HepG2 (cell line): ENCODE measurements around the gene PIK3CG. TPM values are rescaled to one million over a fixed set of nuclear protein-coding genes. Genes with fewer than 3 reads are reported as not detected.

Experiments
- ATAC-seq: fragments of 200-7000 bp; cut with Tn5 transposase; 3 replicates; pipeline ENCODE4 v1.9.1; 2020; ENCODE audit warnings: mild to moderate bottlenecking, moderate library complexity
- BruUV-seq: library from RNA; stranded (reverse); fragments of 400-500 nt; replicated peaks from 2 replicates; lab custom pipeline; 2021; lab: Mats Ljungman, UMichigan
- CTCF ChIA-PET: fragments of 300-600 bp; formaldehyde crosslinking; extraction: SDS; loops from one replicate; lab custom pipeline; 2021; ENCODE audit warnings: low total read pairs, inconsistent platforms, low intra/inter-chr PET ratio; lab: Yijun Ruan, JAX
- POLR2A ChIA-PET: fragments of 350-600 bp; sonication (Branson Sonifier 250); formaldehyde crosslinking; loops from one replicate; lab custom pipeline; 2020; ENCODE audit warnings: antibody characterized with exemption, inconsistent platforms; lab: Yijun Ruan, JAX
- DNase-seq: peaks from one replicate; pipeline ENCODE4 v3.0.0-alpha.2; 2015; ENCODE audit warnings: low spot score
- FAIRE-seq: peaks from 3 replicates; lab custom pipeline; 2011; peaks lifted over from hg19 to GRCh38; lab: Jason Lieb, UNC
- H2AFZ ChIP-seq: one replicate; pipeline ENCODE4 v1.6.1; 2011; ENCODE audit warnings: low read length, inconsistent platforms
- H3K27ac ChIP-seq: fragments of 300-600 bp; 3 replicates; pipeline ENCODE4 v1.8.0; 2011; ENCODE audit warnings: mixed run types, mild to moderate bottlenecking, mixed read lengths, low read length, inconsistent platforms; ENCODE audit not compliant: insufficient read depth; ENCODE audit errors: extremely low read length
- H3K27me3 ChIP-seq, 2 experiments: fragments of 200-600 bp in 1 of 2; 2 replicates in 1 of 2; 3 replicates in 1 of 2; pipeline versions ENCODE4 v1.6.0 to v1.8.0; 2011; ENCODE audit warnings: low read length in 2 of 2, mild to moderate bottlenecking in 2 of 2, moderate library complexity in 2 of 2, inconsistent platforms in 1 of 2; ENCODE audit not compliant: insufficient read depth in 2 of 2, control insufficient read depth in 1 of 2
- H3K36me3 ChIP-seq, 2 experiments: fragments of 200-600 bp in 1 of 2; replicated peaks in 1 of 2; 2 replicates in 1 of 2; 3 replicates in 1 of 2; pipeline versions ENCODE4 v1.5.1 to v1.8.0; 2011; ENCODE audit warnings: low read length in 2 of 2, inconsistent platforms in 1 of 2; ENCODE audit not compliant: insufficient read depth in 2 of 2, control insufficient read depth in 1 of 2
- H3K4me1 ChIP-seq: 2 replicates; pipeline ENCODE4 v1.5.1; 2012; ENCODE audit warnings: low read length, inconsistent platforms; ENCODE audit not compliant: insufficient read depth
- H3K4me2 ChIP-seq: 2 replicates; pipeline ENCODE4 v1.6.0; 2011; ENCODE audit warnings: low read depth, low read length, inconsistent platforms
- H3K4me3 ChIP-seq, 3 experiments: fragments of 200-600 bp in 1 of 3; sonication (generic), shearing (Covaris generic) in 1 of 3; replicated peaks in 1 of 3; 2 replicates each; pipeline ENCODE4 v1.5.1; 2011 to 2016; ENCODE audit warnings: low read length in 3 of 3, inconsistent platforms in 2 of 3, low read depth in 2 of 3, mild to moderate bottlenecking in 2 of 3, control low read depth in 1 of 3, mixed read lengths in 1 of 3; ENCODE audit not compliant: insufficient read depth in 1 of 3
- H3K79me2 ChIP-seq: one replicate; pipeline ENCODE4 v1.6.1; 2011; ENCODE audit warnings: low read length, inconsistent platforms; ENCODE audit not compliant: insufficient read depth
- H3K9ac ChIP-seq: 2 replicates; pipeline ENCODE4 v1.6.0; 2011; ENCODE audit warnings: mild to moderate bottlenecking, low read depth, low read length, inconsistent platforms; ENCODE audit not compliant: insufficient read depth
- H3K9me3 ChIP-seq: 2 replicates; pipeline ENCODE4 v1.5.1; 2012; ENCODE audit warnings: mild to moderate bottlenecking, low read length
- H4K20me1 ChIP-seq: 2 replicates; pipeline ENCODE4 v1.6.0; 2011; ENCODE audit warnings: inconsistent platforms, mild to moderate bottlenecking, low read length, moderate library complexity; ENCODE audit not compliant: insufficient read depth
- CAMTA2 ChIP-seq: sonication (generic); formaldehyde crosslinking; IDR thresholded peaks from 2 replicates; pipeline ENCODE4 v1.4.0; 2020; ENCODE audit warnings: mild to moderate bottlenecking, missing genetic modification reagents, borderline replicate concordance
- CCDC6 ChIP-seq: sonication (generic); formaldehyde crosslinking; IDR thresholded peaks from 2 replicates; pipeline ENCODE4 v1.8.1; 2022; ENCODE audit warnings: mild to moderate bottlenecking, missing genetic modification reagents, moderate library complexity
- FOXO1 ChIP-seq: sonication (generic); formaldehyde crosslinking; IDR thresholded peaks from 2 replicates; pipeline ENCODE4 v1.4.0; 2020; ENCODE audit warnings: missing genetic modification reagents
- HNRNPUL1 ChIP-seq: fragments of 200-400 bp; formaldehyde crosslinking; IDR thresholded peaks from 2 replicates; pipeline ENCODE4 v1.6.1; 2017; ENCODE audit warnings: low read depth, mild to moderate bottlenecking, low read length, moderate library complexity
- MTA1 ChIP-seq: sonication (generic); formaldehyde crosslinking; IDR thresholded peaks from 2 replicates; pipeline ENCODE4 v1.4.0; 2020; ENCODE audit warnings: missing genetic modification reagents, mild to moderate bottlenecking, borderline replicate concordance
- MYNN ChIP-seq: sonication (generic); formaldehyde crosslinking; IDR thresholded peaks from 2 replicates; pipeline ENCODE4 v1.4.0; 2020; ENCODE audit warnings: mild to moderate bottlenecking, low read depth, missing genetic modification reagents
- NFIB ChIP-seq: sonication (generic); formaldehyde crosslinking; IDR thresholded peaks from 2 replicates; pipeline ENCODE4 v1.9.0; 2021; ENCODE audit warnings: missing genetic modification reagents, mild to moderate bottlenecking, borderline replicate concordance
- PAWR ChIP-seq: sonication (generic); formaldehyde crosslinking; IDR thresholded peaks from 2 replicates; pipeline ENCODE4 v1.4.0; 2020; ENCODE audit warnings: missing genetic modification reagents, mild to moderate bottlenecking, borderline replicate concordance
- SRSF1 ChIP-seq: fragments of 200-400 bp; formaldehyde crosslinking; optimal IDR thresholded peaks from 2 replicates; pipeline ENCODE3; 2017; ENCODE audit warnings: mild to moderate bottlenecking, low read depth, low read length, moderate library complexity
- ZFP36L2 ChIP-seq: sonication (generic); formaldehyde crosslinking; IDR thresholded peaks from 2 replicates; pipeline ENCODE4 v1.4.0; 2020; ENCODE audit warnings: missing genetic modification reagents
- ZNF335 ChIP-seq: sonication (generic); formaldehyde crosslinking; IDR thresholded peaks from 2 replicates; pipeline ENCODE4 v1.4.0; 2020; ENCODE audit warnings: missing genetic modification reagents
- ZNF703 ChIP-seq: sonication (generic); formaldehyde crosslinking; IDR thresholded peaks from 2 replicates; pipeline ENCODE4 v1.5.1; 2020; ENCODE audit warnings: missing genetic modification reagents, mild to moderate bottlenecking, moderate library complexity, borderline replicate concordance
- ZNF891 ChIP-seq: sonication (generic); formaldehyde crosslinking; IDR thresholded peaks from 2 replicates; pipeline ENCODE4 v1.5.0; 2020; ENCODE audit warnings: mild to moderate bottlenecking, missing genetic modification reagents
- ZZZ3 ChIP-seq: sonication (generic); formaldehyde crosslinking; IDR thresholded peaks from 2 replicates; pipeline ENCODE4 v1.4.0; 2020; ENCODE audit warnings: missing genetic modification reagents, mild to moderate bottlenecking, borderline replicate concordance
- WGBS: methylation state at CpG from one replicate; pipeline ENCODE4 v1.1.6; 2017; ENCODE audit warnings: low lambda C conversion rate; 5-methylcytosine and 5-hydroxymethylcytosine counted together
- in situ Hi-C: cut with HindIII; loops from 2 replicates; pipeline ENCODE4 v1.10.0; 2017; ENCODE audit warnings: low pct_unique_long_range_greater_than_20kb; ENCODE audit not compliant: extremely low pct_ligation_motif_present
- intact Hi-C: fragments of 100-400 bp; cut with micrococcal nuclease; formaldehyde crosslinking; loops from one replicate; pipeline ENCODE4 v1.10.0; 2022; ENCODE audit not compliant: unreplicated experiment
- polyA plus RNA-seq, 8 experiments: library from polyadenylated mRNA; depleted of rRNA in 3 of 8; stranded (reverse) in 7 of 8; unstranded in 1 of 8; fragments of >200 nt; fragmentation: Illumina TruSeq in 4 of 8; extraction: Trizol in 4 of 8; gene quantifications; 2 replicates each; pipeline versions ENCODE4 v1.2.1 to v1.2.3, GENCODE V29; 2011 to 2016; ENCODE audit warnings: low read depth in 4 of 8, missing spikeins in 1 of 8, mixed read lengths in 1 of 8; ENCODE audit not compliant: insufficient read depth in 1 of 8
- total RNA-seq, 5 experiments: library from RNA; depleted of rRNA; stranded (reverse); fragments of >200 nt; fragmentation: Illumina TruSeq; extraction: Trizol; gene quantifications; 2 replicates each; pipeline ENCODE4 v1.2.3, GENCODE V29; 2016; ENCODE audit warnings: low read depth in 1 of 5
- TF ChIP-seq, protein P1 (sequence below): sonication (generic); formaldehyde crosslinking; IDR thresholded peaks from 2 replicates; pipeline ENCODE4 v1.4.0; 2020; ENCODE audit warnings: mild to moderate bottlenecking, missing genetic modification reagents
- TF ChIP-seq, protein P2 (sequence below): sonication (generic); formaldehyde crosslinking; IDR thresholded peaks from 2 replicates; pipeline ENCODE4 v1.4.0; 2020; ENCODE audit warnings: missing genetic modification reagents
- TF ChIP-seq, protein P3 (sequence below): sonication (generic); formaldehyde crosslinking; IDR thresholded peaks from 2 replicates; pipeline ENCODE4 v1.4.0; 2020; ENCODE audit warnings: missing genetic modification reagents
- TF ChIP-seq, protein P4 (sequence below): sonication (generic); formaldehyde crosslinking; IDR thresholded peaks from 2 replicates; pipeline ENCODE4 v1.4.0; 2020; ENCODE audit warnings: missing genetic modification reagents

PIK3CG gene
- total and polyA plus RNA-seq, 2 of the 13 experiments (the other 11 are each of a cell fraction or from before 2014, with no cell fraction given), result not detected

DNA sequence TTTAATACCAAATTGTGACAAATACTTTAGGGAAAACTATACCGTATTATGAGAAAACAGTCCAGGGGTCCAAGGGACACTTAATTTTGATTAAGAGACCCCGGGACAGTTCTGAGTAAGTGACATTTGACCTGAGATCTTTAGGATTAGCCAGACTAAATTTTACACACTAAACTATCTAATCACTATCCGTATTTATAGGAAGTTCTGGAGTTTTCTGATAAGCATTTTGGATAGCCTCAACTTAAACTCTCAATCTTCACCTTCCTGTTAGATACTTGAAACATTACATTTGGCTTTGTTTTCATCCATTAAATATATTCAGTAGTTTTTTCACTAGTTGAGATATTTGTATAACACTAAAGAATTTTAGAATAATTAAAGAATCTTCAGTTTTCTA is 5.4 kb downstream of the PIK3CG start:
- H3K9me3 ChIP-seq, result no peaks in the 10 kb centered on the region
- intact Hi-C loops, result no loop called here
- no peak overlapping the region for H3K27ac ChIP-seq
- no peaks in the 10 kb centered on the region for H3K36me3 ChIP-seq
- CTCF ChIA-PET, result no interaction called here
- no peak overlapping the region for H3K4me2 ChIP-seq
- TF ChIP-seq SRSF1, result no peak
- no peak for TF ChIP-seq ZNF891
- no peak for TF ChIP-seq MTA1 (CRISPR knock-in tag)
- TF ChIP-seq, protein P1, sequence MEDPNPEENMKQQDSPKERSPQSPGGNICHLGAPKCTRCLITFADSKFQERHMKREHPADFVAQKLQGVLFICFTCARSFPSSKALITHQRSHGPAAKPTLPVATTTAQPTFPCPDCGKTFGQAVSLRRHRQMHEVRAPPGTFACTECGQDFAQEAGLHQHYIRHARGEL (CRISPR knock-in tag), result no peak
- TF ChIP-seq FOXO1, result no peak
- TF ChIP-seq, protein P2, sequence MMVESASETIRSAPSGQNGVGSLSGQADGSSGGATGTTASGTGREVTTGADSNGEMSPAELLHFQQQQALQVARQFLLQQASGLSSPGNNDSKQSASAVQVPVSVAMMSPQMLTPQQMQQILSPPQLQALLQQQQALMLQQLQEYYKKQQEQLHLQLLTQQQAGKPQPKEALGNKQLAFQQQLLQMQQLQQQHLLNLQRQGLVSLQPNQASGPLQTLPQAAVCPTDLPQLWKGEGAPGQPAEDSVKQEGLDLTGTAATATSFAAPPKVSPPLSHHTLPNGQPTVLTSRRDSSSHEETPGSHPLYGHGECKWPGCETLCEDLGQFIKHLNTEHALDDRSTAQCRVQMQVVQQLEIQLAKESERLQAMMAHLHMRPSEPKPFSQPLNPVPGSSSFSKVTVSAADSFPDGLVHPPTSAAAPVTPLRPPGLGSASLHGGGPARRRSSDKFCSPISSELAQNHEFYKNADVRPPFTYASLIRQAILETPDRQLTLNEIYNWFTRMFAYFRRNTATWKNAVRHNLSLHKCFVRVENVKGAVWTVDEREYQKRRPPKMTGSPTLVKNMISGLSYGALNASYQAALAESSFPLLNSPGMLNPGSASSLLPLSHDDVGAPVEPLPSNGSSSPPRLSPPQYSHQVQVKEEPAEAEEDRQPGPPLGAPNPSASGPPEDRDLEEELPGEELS (CRISPR knock-in tag), result no peak
- no peak for TF ChIP-seq CCDC6
- TF ChIP-seq ZNF335 (CRISPR knock-in tag), result no peak
- TF ChIP-seq, protein P3, sequence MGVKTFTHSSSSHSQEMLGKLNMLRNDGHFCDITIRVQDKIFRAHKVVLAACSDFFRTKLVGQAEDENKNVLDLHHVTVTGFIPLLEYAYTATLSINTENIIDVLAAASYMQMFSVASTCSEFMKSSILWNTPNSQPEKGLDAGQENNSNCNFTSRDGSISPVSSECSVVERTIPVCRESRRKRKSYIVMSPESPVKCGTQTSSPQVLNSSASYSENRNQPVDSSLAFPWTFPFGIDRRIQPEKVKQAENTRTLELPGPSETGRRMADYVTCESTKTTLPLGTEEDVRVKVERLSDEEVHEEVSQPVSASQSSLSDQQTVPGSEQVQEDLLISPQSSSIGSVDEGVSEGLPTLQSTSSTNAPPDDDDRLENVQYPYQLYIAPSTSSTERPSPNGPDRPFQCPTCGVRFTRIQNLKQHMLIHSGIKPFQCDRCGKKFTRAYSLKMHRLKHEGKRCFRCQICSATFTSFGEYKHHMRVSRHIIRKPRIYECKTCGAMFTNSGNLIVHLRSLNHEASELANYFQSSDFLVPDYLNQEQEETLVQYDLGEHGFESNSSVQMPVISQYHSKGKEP (CRISPR knock-in tag), result no peak
- no peak for TF ChIP-seq ZZZ3
- TF ChIP-seq ZNF703 (CRISPR knock-in tag), result no peak
- TF ChIP-seq HNRNPUL1, result no peak
- TF ChIP-seq MYNN (CRISPR knock-in tag), result no peak
- no peak for TF ChIP-seq CAMTA2 (CRISPR knock-in tag)
- TF ChIP-seq, protein P4, sequence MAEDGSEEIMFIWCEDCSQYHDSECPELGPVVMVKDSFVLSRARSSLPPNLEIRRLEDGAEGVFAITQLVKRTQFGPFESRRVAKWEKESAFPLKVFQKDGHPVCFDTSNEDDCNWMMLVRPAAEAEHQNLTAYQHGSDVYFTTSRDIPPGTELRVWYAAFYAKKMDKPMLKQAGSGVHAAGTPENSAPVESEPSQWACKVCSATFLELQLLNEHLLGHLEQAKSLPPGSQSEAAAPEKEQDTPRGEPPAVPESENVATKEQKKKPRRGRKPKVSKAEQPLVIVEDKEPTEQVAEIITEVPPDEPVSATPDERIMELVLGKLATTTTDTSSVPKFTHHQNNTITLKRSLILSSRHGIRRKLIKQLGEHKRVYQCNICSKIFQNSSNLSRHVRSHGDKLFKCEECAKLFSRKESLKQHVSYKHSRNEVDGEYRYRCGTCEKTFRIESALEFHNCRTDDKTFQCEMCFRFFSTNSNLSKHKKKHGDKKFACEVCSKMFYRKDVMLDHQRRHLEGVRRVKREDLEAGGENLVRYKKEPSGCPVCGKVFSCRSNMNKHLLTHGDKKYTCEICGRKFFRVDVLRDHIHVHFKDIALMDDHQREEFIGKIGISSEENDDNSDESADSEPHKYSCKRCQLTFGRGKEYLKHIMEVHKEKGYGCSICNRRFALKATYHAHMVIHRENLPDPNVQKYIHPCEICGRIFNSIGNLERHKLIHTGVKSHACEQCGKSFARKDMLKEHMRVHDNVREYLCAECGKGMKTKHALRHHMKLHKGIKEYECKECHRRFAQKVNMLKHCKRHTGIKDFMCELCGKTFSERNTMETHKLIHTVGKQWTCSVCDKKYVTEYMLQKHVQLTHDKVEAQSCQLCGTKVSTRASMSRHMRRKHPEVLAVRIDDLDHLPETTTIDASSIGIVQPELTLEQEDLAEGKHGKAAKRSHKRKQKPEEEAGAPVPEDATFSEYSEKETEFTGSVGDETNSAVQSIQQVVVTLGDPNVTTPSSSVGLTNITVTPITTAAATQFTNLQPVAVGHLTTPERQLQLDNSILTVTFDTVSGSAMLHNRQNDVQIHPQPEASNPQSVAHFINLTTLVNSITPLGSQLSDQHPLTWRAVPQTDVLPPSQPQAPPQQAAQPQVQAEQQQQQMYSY, result no peak
- no peak for TF ChIP-seq PAWR (CRISPR knock-in tag)
- no peak for TF ChIP-seq NFIB (CRISPR knock-in tag)
- TF ChIP-seq ZFP36L2, result no peak
- TF ChIP-seq, all 625 proteins: peak for 0
- H3K4me1 ChIP-seq, result no peaks in the 10 kb centered on the region
- no peaks in the 10 kb centered on the region for H3K27me3 ChIP-seq
- ATAC-seq (no peak), FAIRE-seq (no peak), DNase-seq (no peak)
- in situ Hi-C loops, result no loop called here
- BruUV-seq, result no TSS peak
- no peaks in the 10 kb centered on the region for H3K79me2 ChIP-seq
- H4K20me1 ChIP-seq, result no peaks in the 10 kb centered on the region
- no peak overlapping the region for H2AFZ ChIP-seq
- H3K9ac ChIP-seq, result no peak overlapping the region
- no peak overlapping the region for H3K4me3 ChIP-seq
- POLR2A ChIA-PET, result no interaction called here
- 22% methylated on average over 3 of the region's 3 CpGs for WGBS
